MM.1S (cell line): Measurements from ENCODE around the gene CALHM3.

Experiments
- EZH2 ChIP-seq: fragments of 300-600 bp; sonication (generic); optimal IDR thresholded peaks from 2 replicates; pipeline ENCODE3; 2017; ENCODE audit warnings: low read depth, mild to moderate bottlenecking, antibody characterized with exemption, low read length, mixed read lengths
- EZH2phosphoT487 ChIP-seq: fragments of 300-600 bp; sonication (generic); IDR thresholded peaks from 2 replicates; pipeline ENCODE4 v1.6.1; 2018; ENCODE audit warnings: antibody characterized with exemption, low read length
- TF ChIP-seq, protein P1 (sequence below): fragments of 300-600 bp; sonication (generic); IDR thresholded peaks from 2 replicates; pipeline ENCODE4 v1.5.1; 2016; ENCODE audit warnings: antibody characterized with exemption, low read length, mixed read lengths

DNA sequence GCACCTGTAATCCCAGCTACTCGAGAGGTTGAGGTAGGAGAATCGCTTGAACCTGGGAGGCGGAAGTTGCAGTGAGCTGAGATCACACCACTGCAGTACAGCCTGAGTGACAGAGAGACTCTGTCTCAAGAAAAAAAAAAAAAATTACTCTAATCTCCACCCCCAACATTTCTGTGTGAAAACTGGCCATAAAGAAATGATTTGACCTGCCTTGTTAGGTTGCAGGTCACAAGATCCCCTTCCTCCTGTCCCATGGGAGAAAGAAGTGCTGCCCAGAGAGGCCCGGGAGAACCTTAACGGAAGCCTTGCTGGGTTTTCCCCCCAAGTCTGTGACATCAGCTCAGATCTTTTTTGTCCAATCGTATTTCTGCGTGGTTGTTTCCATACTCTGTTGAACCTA is 11.6 kb downstream of the CALHM3 start:
- TF ChIP-seq, protein P1, sequence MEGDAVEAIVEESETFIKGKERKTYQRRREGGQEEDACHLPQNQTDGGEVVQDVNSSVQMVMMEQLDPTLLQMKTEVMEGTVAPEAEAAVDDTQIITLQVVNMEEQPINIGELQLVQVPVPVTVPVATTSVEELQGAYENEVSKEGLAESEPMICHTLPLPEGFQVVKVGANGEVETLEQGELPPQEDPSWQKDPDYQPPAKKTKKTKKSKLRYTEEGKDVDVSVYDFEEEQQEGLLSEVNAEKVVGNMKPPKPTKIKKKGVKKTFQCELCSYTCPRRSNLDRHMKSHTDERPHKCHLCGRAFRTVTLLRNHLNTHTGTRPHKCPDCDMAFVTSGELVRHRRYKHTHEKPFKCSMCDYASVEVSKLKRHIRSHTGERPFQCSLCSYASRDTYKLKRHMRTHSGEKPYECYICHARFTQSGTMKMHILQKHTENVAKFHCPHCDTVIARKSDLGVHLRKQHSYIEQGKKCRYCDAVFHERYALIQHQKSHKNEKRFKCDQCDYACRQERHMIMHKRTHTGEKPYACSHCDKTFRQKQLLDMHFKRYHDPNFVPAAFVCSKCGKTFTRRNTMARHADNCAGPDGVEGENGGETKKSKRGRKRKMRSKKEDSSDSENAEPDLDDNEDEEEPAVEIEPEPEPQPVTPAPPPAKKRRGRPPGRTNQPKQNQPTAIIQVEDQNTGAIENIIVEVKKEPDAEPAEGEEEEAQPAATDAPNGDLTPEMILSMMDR = no peak
- TF ChIP-seq EZH2 = no peak
- TF ChIP-seq EZH2phosphoT487 = no peak
